ENCODE data around the gene TANGO2. TPM values are rescaled to one million over a fixed set of nuclear protein-coding genes. Genes with fewer than 3 reads are reported as not detected.

The TANGO2 gene
- total and polyA plus RNA-seq, 9 of the 15 experiments (the other 6 are each of a cell fraction or from before 2014, with no cell fraction given): 15.5 to 94.9 (median 70.1) TPM

GRCh38 chr22:20021196-20022181 is 579 bp downstream of the TANGO2 start (continued):
- TF ChIP-seq RERE (CRISPR knock-in tag; IDR thresholded peaks at IDR 0.05; ENCODE audit: borderline replicate concordance) (no peak), MEF2D (tag; conservative IDR thresholded peaks at IDR 0.05; ENCODE audit: low read depth) (no peak), ZKSCAN8 (CRISPR knock-in tag; IDR thresholded peaks at IDR 0.05) (no peak), NCOA2 (IDR thresholded peaks at IDR 0.05; ENCODE audit: partially characterized antibody in 2 of 2) (no peak), ELF2 (CRISPR knock-in tag; IDR thresholded peaks at IDR 0.05) (no peak), TBP (optimal IDR thresholded peaks at IDR 0.05; ENCODE audit: low read depth, low read length) (peak; percentile 9), GTF2F1 (IDR thresholded peaks at IDR 0.05; ENCODE audit: low read depth, low read length) (peak; percentile 78; the same call in 1 of the 2 replicates), SIX5 (IDR thresholded peaks at IDR 0.05; ENCODE audit: borderline replicate concordance in 1 of 2, insufficient read depth in 1 of 2, low read depth in 1 of 2, low read length in 2 of 2) (no peak), ZNF140 (CRISPR knock-in tag; IDR thresholded peaks at IDR 0.05) (peak; percentile 59; the same call in 1 of the 2 replicates), ELF4 (CRISPR knock-in tag; IDR thresholded peaks at IDR 0.05) (peak; percentile 93), ZBTB11 (CRISPR knock-in tag; IDR thresholded peaks at IDR 0.05) (peak in 1 of 3 experiments; percentile 73; a peak in 2 of 6 replicates), RNF2 (IDR thresholded peaks at IDR 0.05) (no peak), XRCC3 (IDR thresholded peaks at IDR 0.05) (no peak), RFX5 (IDR thresholded peaks at IDR 0.05; ENCODE audit: low read depth, low read length) (0 out of 2 replicates have a peak, but pooled peaks have one; percentile 12), SRSF1 (IDR thresholded peaks at IDR 0.05; ENCODE audit: low read depth, low read length) (no peak), EP300 (IDR thresholded peaks at IDR 0.05; ENCODE audit: low read length) (peak; percentile 62; the same call in 1 of the 2 replicates), BRD4 (IDR thresholded peaks at IDR 0.05) (peak; percentile 99), ZNF444 (CRISPR knock-in tag; IDR thresholded peaks at IDR 0.05) (peak; percentile 80)

All from K562 (cell line).